Effector memory CD8-positive, alpha-beta T cell (primary cell): ENCODE measurements around the gene PRDM10.
"Not testable (repeated sequence)": the region's sequence is repeated elsewhere in the genome, so short reads cannot be mapped to it uniquely, and the experiment has no call there.

ENCODE experiments used
- ATAC-seq: fragments of 150-1000 bp; cut with Tn5 transposase; replicated peaks from 2 replicates; pipeline ENCODE4 v1.10.0; 2021; ENCODE audit warnings: mild to moderate bottlenecking, moderate library complexity
- DNase-seq, 3 experiments: peaks; one replicate each; pipeline ENCODE4 v3.0.0; 2021
- H3K27ac Mint-ChIP-seq, 2 donors: one replicate each; pipeline ENCODE4 v1.8.0; 2022; ENCODE audit warnings: mild to moderate bottlenecking in 2 of 2, mixed read lengths in 2 of 2, moderate library complexity in 2 of 2
- H3K27me3 Mint-ChIP-seq, 2 donors: one replicate each; pipeline ENCODE4 v1.8.0; 2022; ENCODE audit warnings: mixed read lengths in 2 of 2
- H3K36me3 Mint-ChIP-seq: one replicate; pipeline ENCODE4 v1.8.0; 2022; ENCODE audit warnings: mild to moderate bottlenecking, moderate library complexity, mixed read lengths; ENCODE audit not compliant: insufficient read depth
- H3K4me1 Mint-ChIP-seq, 2 donors: one replicate each; pipeline ENCODE4 v1.8.0; 2022; ENCODE audit warnings: low read depth in 2 of 2, mixed read lengths in 2 of 2
- H3K4me3 Mint-ChIP-seq, 2 donors: one replicate each; pipeline ENCODE4 v1.8.0; 2022; ENCODE audit warnings: mild to moderate bottlenecking in 2 of 2, mixed read lengths in 2 of 2, moderate library complexity in 2 of 2
- H3K9me3 Mint-ChIP-seq, 2 donors: one replicate each; pipeline ENCODE4 v1.8.0; 2022; ENCODE audit warnings: mixed read lengths in 2 of 2

Gene PRDM10

DNA sequence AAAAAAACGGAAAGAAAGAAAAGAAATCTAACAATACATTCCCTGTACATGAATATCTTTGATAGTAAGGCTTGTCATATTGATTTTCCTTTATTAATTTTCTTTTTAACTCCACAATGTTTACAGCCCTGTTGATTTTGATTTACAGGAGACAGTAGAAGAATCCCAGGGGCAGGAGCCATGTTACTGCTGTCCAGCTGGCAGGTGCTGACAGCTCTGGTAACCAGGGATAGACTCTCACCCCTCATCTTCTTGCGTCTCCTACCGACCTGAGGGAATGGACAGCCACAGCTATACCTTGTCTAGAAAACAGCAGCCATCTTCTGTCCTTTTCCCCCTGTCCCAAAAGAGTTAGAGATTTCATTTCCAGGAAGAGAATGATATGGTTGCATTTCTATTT is 37.4 kb downstream of the PRDM10 start:
- H3K27me3 Mint-ChIP-seq: no peaks in the 10 kb centered on the region
- no peak overlapping the region for H3K4me3 Mint-ChIP-seq
- H3K36me3 Mint-ChIP-seq: peaks cover 3% of the 10 kb centered on the region
- no peak overlapping the region for H3K27ac Mint-ChIP-seq
- DNase-seq: no peak
- peaks cover 0 to 13% of the 10 kb centered on the region in 2 donors for H3K4me1 Mint-ChIP-seq
- no peak for ATAC-seq
- no peaks in the 10 kb centered on the region for H3K9me3 Mint-ChIP-seq

DNA sequence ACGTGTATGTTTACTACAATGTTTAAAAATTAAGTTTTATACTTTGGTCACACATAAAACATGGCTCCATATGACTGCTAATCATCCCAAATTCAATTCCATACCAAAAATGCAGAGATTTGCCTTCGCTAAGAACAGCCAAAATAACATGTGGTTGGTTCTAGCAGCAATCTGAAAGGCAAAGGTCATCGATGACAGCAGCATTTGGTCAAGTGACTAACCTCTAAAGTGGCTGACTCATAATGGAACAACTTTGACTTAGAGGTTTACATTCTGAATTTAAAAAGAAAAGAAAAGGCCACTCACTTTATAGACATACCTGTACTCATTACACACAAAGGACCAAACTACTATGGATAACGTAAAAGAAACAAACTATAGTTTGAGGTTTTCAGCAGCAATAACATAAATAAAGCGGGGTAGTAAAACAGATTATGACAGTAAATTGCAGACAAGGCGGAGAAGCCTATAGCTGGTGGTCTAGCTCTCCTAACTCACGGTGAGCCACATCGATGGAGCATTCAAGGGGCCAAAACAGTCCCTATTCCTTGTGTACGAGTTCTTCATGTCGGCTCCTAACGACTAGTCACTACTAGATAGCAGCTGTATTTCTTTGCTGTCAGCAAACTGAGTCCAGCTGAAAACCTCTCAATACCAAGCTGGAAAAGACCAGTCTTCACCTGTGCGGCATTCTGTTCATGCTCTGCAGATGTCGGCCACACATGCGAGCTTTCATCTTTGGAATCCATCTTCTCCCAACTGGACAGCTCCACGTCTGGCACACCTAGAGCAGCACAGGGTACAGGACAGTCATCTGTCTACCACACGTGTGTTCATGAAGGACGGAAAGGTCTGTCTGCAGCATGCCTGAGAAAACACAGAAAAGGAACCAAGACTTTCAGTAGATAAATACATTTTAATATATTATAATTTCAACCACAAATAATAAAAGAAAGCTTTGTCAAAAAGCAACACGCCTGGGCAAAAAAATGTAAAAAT is 42.1 kb downstream of the PRDM10 start:
- ATAC-seq (no peak), DNase-seq (no peak)
- Mint-ChIP-seq H3K4me3 (no peak overlapping the region), H3K36me3 (peaks cover 6% of the 10 kb centered on the region), H3K9me3 (no peaks in the 10 kb centered on the region), H3K4me1 (peaks cover 0 to 4% of the 10 kb centered on the region in 2 donors), H3K27ac (no peak overlapping the region), H3K27me3 (no peaks in the 10 kb centered on the region)

DNA sequence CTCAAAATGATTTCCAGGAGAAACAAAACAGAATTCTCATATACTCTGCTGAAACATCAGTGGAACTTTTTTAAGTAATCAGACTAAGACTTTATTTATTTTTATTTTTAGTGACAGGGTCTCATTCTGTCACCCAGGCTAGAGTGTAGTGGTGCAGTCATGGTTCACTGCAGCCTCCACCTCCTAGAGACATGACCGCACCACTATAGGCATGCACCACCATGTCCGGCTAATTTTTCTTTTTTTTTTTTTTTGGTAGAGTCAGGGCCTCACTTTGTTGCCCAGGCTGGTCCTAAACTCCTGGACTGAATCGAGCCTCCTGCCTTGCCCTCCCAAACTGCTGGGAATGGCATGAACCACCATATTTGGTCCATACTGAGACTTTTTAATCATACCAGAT is 42.9 kb downstream of the PRDM10 start:
- Mint-ChIP-seq H3K27me3 (no peaks in the 10 kb centered on the region), H3K4me3 (no peak overlapping the region), H3K36me3 (peaks cover 6% of the 10 kb centered on the region), H3K4me1 (peaks cover 0 to 4% of the 10 kb centered on the region in 2 donors), H3K9me3 (no peaks in the 10 kb centered on the region), H3K27ac (no peak overlapping the region)
- DNase-seq (no peak), ATAC-seq (no peak)

DNA sequence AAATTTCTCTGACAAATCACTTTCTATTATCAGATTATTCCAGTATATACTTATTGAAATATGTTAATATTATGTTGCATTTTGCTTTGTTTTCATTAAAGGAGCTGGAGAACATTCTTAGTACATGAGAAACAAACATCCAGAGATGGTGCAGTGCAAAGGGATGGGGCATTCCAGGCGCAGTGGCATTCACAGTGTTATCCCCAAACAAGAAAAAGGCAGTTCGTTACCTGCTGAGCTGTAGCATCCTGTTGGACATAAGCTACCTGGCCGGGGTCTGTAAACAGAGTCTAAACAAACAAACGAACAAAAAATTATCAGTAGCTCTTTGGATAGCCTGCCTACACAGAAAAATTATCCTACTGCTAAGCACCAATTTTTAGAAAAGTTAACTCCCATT is 47.4 kb downstream of the PRDM10 start:
- no peak overlapping the region for H3K4me3 Mint-ChIP-seq

DNA sequence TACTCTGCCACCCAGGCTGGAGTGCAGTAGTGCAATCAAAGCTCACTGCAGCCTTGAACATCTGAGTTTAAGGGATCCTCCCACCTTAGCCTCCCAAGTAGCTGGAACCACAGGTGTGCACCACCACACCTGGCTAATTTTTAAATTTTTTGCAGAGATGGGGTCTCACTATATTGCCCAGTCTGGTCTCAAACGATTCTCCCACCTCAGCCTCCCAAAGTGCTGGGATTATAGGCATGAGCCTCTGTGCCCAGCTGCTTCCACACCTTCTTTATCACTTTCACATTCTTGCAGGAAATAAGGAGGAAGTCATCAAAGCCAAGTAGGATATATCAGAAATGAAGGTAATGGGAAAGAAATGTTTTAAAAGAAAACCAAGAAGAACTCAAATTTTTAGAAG is 47.9 kb downstream of the PRDM10 start:
- H3K9me3 Mint-ChIP-seq, H3K27me3 Mint-ChIP-seq, H3K27ac Mint-ChIP-seq: not testable (repeated sequence)

More for the DNA sequence above, 47.4 kb downstream of the PRDM10 start:
- Mint-ChIP-seq H3K27ac (no peak overlapping the region), H3K4me1 (no peaks in the 10 kb centered on the region), H3K36me3 (peaks cover 6% of the 10 kb centered on the region), H3K27me3 (no peaks in the 10 kb centered on the region), H3K9me3 (no peaks in the 10 kb centered on the region)
- ATAC-seq (no peak), DNase-seq (no peak)

DNA sequence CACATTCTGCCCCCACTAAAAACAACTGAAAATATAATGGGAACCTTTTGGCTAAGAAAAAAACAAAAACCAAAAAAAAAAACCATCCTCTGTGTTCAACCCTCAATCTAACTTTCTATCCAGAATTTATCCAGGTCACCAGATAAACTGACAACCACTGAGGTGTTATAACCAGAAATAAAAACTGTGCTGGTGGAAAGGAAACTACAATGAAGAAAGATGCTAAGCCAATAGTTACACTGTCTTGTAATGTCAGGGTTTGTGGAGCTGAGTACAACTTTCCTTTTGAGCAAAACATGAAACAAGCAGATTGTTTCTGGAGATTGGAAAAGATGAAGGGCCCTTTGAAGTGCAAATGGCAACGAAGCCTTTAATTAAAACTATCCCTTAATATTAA is 50.8 kb downstream of the PRDM10 start:
- no peaks in the 10 kb centered on the region for H3K9me3 Mint-ChIP-seq
- H3K4me1 Mint-ChIP-seq: no peaks in the 10 kb centered on the region
- H3K27ac Mint-ChIP-seq: no peak overlapping the region
- H3K36me3 Mint-ChIP-seq: peaks cover 5% of the 10 kb centered on the region
- no peaks in the 10 kb centered on the region for H3K27me3 Mint-ChIP-seq
- DNase-seq (no peak), ATAC-seq (no peak)
- H3K4me3 Mint-ChIP-seq: no peak overlapping the region

More for the DNA sequence above, 47.9 kb downstream of the PRDM10 start:
- H3K36me3 Mint-ChIP-seq, H3K4me3 Mint-ChIP-seq, DNase-seq, H3K4me1 Mint-ChIP-seq, ATAC-seq: not testable (repeated sequence)

DNA sequence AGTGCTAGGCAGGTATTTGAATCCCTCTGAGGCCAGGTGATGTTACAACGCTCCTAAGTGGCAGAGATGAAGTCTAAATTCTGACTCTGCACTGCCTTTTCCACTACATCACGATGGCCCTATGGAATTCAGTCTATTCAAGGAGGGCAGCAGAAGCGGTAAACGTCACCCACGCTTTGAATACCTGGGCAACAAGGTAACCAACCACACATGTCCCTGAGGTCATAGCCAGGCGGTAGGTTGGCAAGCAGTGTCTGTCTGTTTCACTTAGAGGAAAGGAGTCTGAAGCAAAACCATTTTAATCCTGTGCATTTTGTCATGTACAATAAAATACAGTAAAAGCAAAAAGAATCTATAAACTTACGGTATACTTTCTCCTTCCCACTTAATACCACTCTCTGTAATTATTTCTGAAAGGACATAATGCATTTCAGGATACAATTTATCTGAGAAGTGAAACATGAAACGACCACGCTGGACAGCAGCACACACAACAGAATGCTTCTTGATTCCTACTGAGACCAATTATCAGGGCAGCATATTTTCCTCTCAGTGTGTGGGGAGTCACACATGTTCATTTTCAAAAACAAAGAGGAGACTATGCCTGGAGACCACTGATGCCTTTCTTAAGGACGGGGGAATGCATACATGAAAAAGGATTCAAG is 51.3 kb downstream of the PRDM10 start:
- Mint-ChIP-seq H3K4me3 (no peak overlapping the region), H3K36me3 (peaks cover 5% of the 10 kb centered on the region), H3K4me1 (no peaks in the 10 kb centered on the region), H3K27ac (no peak overlapping the region), H3K27me3 (no peaks in the 10 kb centered on the region), H3K9me3 (no peaks in the 10 kb centered on the region)
- ATAC-seq (no peak), DNase-seq (no peak)

DNA sequence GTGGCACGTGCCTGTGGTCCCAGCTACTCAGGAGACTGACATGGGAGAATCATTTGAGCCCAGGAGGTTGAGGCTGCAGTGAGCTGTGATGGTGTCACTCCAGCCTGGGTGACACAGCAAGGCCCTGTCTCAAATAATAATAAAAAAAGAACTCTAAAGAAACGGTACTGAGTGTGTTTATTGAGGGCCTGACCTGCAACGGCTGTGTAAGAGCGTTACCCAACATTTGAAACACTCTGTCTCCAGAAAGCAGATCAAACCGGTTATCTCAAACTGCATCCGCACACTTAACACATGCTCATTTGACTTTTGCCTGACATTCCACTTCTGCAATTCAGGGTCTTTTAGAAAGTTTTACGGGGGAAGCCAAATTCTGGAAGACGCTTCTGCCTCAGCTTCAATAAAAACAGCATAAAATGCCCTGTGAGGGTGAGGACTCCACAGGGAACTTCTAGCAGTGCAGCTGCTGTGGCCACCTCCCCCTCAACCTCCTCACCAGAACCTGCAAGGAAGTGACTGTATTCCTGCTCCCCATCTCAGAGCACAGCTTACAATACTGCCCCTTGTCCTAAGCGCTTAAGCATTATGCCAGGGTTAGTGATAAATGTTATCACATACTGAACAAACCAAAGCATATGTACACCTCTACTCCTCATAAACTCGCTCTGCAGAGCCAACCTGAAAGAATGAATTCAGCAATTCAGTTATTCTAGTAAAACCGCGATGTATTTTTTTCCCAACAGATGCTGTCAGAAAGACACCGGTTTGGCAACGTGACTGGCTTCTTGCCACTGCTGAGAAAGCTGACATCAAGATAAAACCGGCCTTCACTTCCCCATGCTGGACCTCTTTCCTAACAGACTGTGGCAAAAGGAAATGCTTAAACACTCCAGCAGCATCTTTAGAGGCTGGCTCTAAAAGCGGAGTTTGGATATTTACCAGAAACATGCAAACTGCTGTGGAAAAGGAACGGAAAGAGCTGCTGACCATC is 52.2 kb downstream of the PRDM10 start:
- H3K27me3 Mint-ChIP-seq: no peaks in the 10 kb centered on the region
- H3K36me3 Mint-ChIP-seq: peaks cover 11% of the 10 kb centered on the region
- no peaks in the 10 kb centered on the region for H3K9me3 Mint-ChIP-seq
- no peak overlapping the region for H3K4me3 Mint-ChIP-seq
- no peaks in the 10 kb centered on the region for H3K4me1 Mint-ChIP-seq
- DNase-seq (no peak), ATAC-seq (no peak)
- H3K27ac Mint-ChIP-seq: no peak overlapping the region

DNA sequence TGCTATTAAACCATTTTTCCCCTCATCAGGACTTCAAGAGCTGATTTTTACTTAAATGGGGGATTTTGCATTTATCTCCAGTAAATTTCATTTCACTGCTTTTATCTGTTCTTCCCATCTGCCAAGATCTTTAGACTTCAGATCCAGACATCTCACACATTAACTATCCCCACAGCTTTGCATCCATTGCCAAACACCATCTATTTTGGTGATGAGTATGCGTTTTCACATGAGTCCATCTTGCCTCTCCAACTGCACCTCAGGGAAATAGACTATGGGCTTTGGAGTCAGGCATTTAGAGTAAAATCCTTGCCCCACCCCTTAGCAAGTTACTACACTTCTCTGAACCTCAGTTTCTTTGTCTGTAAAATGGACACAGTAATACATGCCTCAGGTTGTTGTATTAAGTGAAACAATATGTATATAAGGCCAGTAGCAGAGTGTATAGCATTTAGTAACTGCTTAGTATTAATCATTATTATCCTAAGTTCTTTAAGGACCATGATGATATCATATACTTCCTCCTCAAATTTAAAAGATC is 53.6 kb downstream of the PRDM10 start:
- no peak overlapping the region for H3K4me3 Mint-ChIP-seq
- DNase-seq: no peak
- H3K27ac Mint-ChIP-seq: no peak overlapping the region
- ATAC-seq: no peak
- peaks cover 16% of the 10 kb centered on the region for H3K36me3 Mint-ChIP-seq
- no peaks in the 10 kb centered on the region for H3K9me3 Mint-ChIP-seq
- no peaks in the 10 kb centered on the region for H3K4me1 Mint-ChIP-seq
- no peaks in the 10 kb centered on the region for H3K27me3 Mint-ChIP-seq

DNA sequence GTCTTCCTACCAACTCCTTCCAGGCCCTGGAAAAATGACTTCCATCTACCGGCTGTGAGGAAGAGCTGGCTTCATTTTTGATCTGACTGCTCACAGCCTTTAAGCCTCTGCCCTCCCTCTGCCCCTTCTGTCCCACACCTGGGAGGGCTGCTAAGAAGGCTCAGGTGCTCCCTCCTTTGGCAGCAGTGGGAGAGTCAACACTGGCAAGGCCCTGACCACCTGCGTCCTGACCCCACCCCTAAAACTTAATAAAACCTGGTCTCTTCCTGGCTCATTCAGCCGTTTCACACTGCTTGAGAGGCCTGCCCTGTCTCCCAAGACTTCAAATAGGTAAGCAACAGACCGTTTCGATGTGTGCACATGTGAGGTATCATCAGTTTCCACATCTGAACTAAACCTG is 55.2 kb downstream of the PRDM10 start:
- DNase-seq: no peak
- H3K9me3 Mint-ChIP-seq: no peaks in the 10 kb centered on the region
- no peak for ATAC-seq
- H3K27me3 Mint-ChIP-seq: no peaks in the 10 kb centered on the region
- H3K4me3 Mint-ChIP-seq: no peak overlapping the region
- H3K27ac Mint-ChIP-seq: no peak overlapping the region
- peaks cover 16% of the 10 kb centered on the region for H3K36me3 Mint-ChIP-seq
- no peaks in the 10 kb centered on the region for H3K4me1 Mint-ChIP-seq

DNA sequence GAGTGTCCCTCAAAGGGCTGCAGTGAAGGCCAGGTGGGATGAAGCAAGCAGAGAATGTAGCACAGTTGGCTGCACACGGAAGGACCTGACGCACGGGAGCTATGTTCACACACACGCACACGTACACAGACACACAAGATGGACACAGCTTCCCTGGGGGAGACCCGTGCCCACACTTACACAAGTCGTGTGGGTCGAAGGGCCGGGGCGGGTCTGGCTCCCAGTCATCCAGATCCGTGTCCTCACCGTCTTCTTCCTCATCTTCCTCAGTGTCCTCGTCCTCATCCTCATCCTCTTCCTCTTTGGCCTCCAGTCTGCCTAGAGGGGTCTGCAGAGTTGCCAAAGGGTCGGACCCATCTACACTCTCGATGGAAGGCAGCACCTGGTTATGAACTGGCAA is 55.7 kb downstream of the PRDM10 start:
- no peak for DNase-seq
- ATAC-seq: no peak
- no peak overlapping the region for H3K27ac Mint-ChIP-seq
- no peaks in the 10 kb centered on the region for H3K27me3 Mint-ChIP-seq
- no peaks in the 10 kb centered on the region for H3K4me1 Mint-ChIP-seq
- H3K36me3 Mint-ChIP-seq: peaks cover 17% of the 10 kb centered on the region
- H3K4me3 Mint-ChIP-seq: no peak overlapping the region
- no peaks in the 10 kb centered on the region for H3K9me3 Mint-ChIP-seq

DNA sequence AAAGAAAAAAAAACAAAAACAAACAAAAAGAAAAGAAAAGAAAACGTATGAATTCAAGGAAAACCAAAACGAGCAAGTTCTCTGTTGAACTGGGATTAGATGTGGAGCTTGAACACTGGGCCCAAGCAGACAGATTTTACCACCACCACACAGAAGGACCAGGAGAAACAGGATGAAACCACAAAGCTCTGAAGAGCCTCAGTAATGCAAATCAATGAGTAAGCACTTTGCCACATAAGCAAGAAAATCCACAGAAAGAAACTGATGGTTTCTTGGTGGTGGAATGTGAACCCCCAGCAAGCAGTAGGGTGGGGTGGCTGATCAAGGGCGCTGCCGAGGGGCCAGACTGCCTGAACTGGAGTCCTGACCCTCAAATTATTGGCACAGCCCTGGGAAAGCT is 56.4 kb downstream of the PRDM10 start:
- ATAC-seq (no peak), DNase-seq (no peak)
- no peaks in the 10 kb centered on the region for H3K9me3 Mint-ChIP-seq

DNA sequence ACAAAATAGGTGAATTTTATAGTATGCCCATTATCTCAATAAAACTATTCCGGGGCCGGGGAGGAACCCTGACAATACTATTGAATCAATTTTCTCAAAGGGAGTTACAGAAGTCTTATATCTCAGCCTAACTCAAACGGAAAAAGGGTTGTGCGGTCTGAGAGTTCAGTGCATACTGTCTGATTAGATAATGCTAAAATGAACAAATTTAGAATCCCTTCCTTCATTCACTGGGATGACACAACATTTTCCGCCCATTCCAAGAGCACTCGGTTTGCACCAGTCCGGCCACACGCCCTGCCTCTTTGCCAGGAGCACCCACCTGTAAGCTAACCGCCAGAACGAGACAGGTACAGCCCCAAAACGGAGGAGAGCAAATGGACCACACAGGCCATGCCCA is 57.3 kb downstream of the PRDM10 start:
- no peaks in the 10 kb centered on the region for H3K9me3 Mint-ChIP-seq
- H3K4me3 Mint-ChIP-seq: no peak overlapping the region
- H3K27me3 Mint-ChIP-seq: no peaks in the 10 kb centered on the region
- peaks cover 20% of the 10 kb centered on the region for H3K36me3 Mint-ChIP-seq
- H3K4me1 Mint-ChIP-seq: no peaks in the 10 kb centered on the region
- ATAC-seq (no peak), DNase-seq (no peak)
- no peak overlapping the region for H3K27ac Mint-ChIP-seq

More for the DNA sequence above, 56.4 kb downstream of the PRDM10 start:
- Mint-ChIP-seq H3K4me1 (no peaks in the 10 kb centered on the region), H3K27me3 (no peaks in the 10 kb centered on the region), H3K4me3 (no peak overlapping the region), H3K27ac (no peak overlapping the region), H3K36me3 (peaks cover 20% of the 10 kb centered on the region)
